Psoas muscle (tissue), 8 donors: ENCODE measurements around the gene MED15. TPM values are rescaled to one million over a fixed set of nuclear protein-coding genes. Genes with fewer than 3 reads are reported as not detected.
A peak's percentile ranks its signal among the peaks of the same experiment; 100 is the strongest.

Experiments used
- ATAC-seq, 4 donors: fragments of 200-7000 bp; cut with Tn5 transposase; one replicate each; pipeline ENCODE4 v1.9.1; 2020; ENCODE audit warnings: moderate library complexity in 3 of 4, mild to moderate bottlenecking in 2 of 4
- DNase-seq, 2 donors: peaks; one replicate each; pipeline ENCODE4 v3.0.0-alpha.2; 2020
- H3K27ac ChIP-seq: fragments of 200-600 bp; one replicate; pipeline ENCODE4 v1.8.0; 2022
- H3K27me3 ChIP-seq, 3 donors: fragments of 200-600 bp in 1 of 3; one replicate each; pipeline versions ENCODE4 v1.6.1 to v1.8.0; 2013 to 2022; ENCODE audit warnings: low read length in 2 of 3, mild to moderate bottlenecking in 2 of 3, moderate library complexity in 1 of 3; ENCODE audit not compliant: insufficient read depth in 3 of 3
- H3K36me3 ChIP-seq, 2 donors: fragments of 200-600 bp in 1 of 2; one replicate each; pipeline versions ENCODE4 v1.6.1 to v1.8.0; 2013 to 2022; ENCODE audit warnings: low read depth in 1 of 2, mild to moderate bottlenecking in 1 of 2, moderate library complexity in 1 of 2; ENCODE audit not compliant: insufficient read depth in 1 of 2
- H3K4me1 ChIP-seq: fragments of 200-600 bp; one replicate; pipeline ENCODE4 v1.8.0; 2022
- H3K4me3 ChIP-seq: fragments of 200-600 bp; one replicate; pipeline ENCODE4 v1.8.0; 2022; ENCODE audit warnings: mild to moderate bottlenecking
- H3K9me3 ChIP-seq: fragments of 200-600 bp; one replicate; pipeline ENCODE4 v1.8.0; 2022
- CTCF ChIP-seq: fragments of 200-600 bp; IDR thresholded peaks from one replicate; pipeline ENCODE4 v1.8.0; 2022; ENCODE audit warnings: antibody characterized with exemption
- WGBS, 3 donors: extraction: QIAGEN DNeasy Blood & Tissue Kit; methylation state at CpG; one replicate each; pipeline versions ENCODE4 v1.1.6 to v1.1.7; 2013; 5-methylcytosine and 5-hydroxymethylcytosine counted together
- intact Hi-C, 2 donors: fragments of 100-400 bp; cut with DNase I; formaldehyde crosslinking; loops; one replicate each; pipeline versions ENCODE4 v1.11.0 to v1.14.2; 2022
- polyA plus RNA-seq, 3 donors: library from polyadenylated mRNA; stranded (reverse); fragments of 200-250 nt; gene quantifications; one replicate each; pipeline ENCODE4 v1.2.3, GENCODE V29; 2013
- total RNA-seq, 4 donors: library from RNA; stranded (reverse); fragmentation: NEBNext Ultra II Directional in 2 of 4; extraction: Animal tissue kit (Norgen Biotek cat#: 25700) in 2 of 4; gene quantifications; one replicate each; pipeline versions ENCODE4 v1.2.1 to v1.2.4, GENCODE V29; 2021 to 2023
- donor health status: healthy with polysubstance abuse.
- donor health status: DM: no; HTN: no; CAD: no; lungs with moderate emphysema.
- donor health status: Bipolar disorder and iron deficiency.
- donor health status: healthy.
- donor health status: DM: yes; HTN: yes; CAD: no.
- donor health status: DM: no; HTN: no; CAD: no.
- donor health status: DM: no; HTN: no; CAD: no.
- donor health status: DM: yes; HTN: yes; CAD: no.

Gene MED15
- total and polyA plus RNA-seq, 7 donors: 33.8 to 94.8 (median 59.7) TPM

GRCh38 chr22:20514658-20515406 lies 7.4 kb downstream of the MED15 start:
- Histone ChIP-seq H3K4me3 (no peak overlapping the region), H3K4me1 (peaks cover 46% of the 10 kb centered on the region), H3K27me3 (no peaks in the 10 kb centered on the region), H3K9me3 (no peaks in the 10 kb centered on the region), H3K27ac (peak overlapping the region; percentile 81), H3K36me3 (peaks cover 5 to 20% of the 10 kb centered on the region in 2 donors)
- DNase-seq (peak; percentile 82 to 90), ATAC-seq (peak; percentile 93 to 97 (median 94))
- WGBS, 3 donors: 35 to 63% (median 55%) methylated on average over 6 of the region's 6 CpGs
- intact Hi-C loops: loop anchor here (5.0 kb wide), 1 partner anchor 37 kb away; no protein-coding TSS in a partner anchor
- TF ChIP-seq CTCF: no peak

GRCh38 chr22:20516399-20516798 lies 9.0 kb downstream of the MED15 start:
- Histone ChIP-seq H3K4me1 (peaks cover 33% of the 10 kb centered on the region), H3K36me3 (peaks cover 7 to 31% of the 10 kb centered on the region in 2 donors), H3K27me3 (no peaks in the 10 kb centered on the region), H3K4me3 (no peak overlapping the region), H3K9me3 (no peaks in the 10 kb centered on the region), H3K27ac (no peak overlapping the region)
- DNase-seq: no peak
- intact Hi-C loops: loop anchor here (5.0 kb wide), 1 partner anchor 36 kb away; no protein-coding TSS in a partner anchor
- no peak for ATAC-seq
- no peak for TF ChIP-seq CTCF
- 78 to 83% (median 82%) methylated on average over 2 of the region's 2 CpGs for WGBS, 3 donors

GRCh38 chr22:20517422-20517821 lies 10.0 kb downstream of the MED15 start:
- Histone ChIP-seq H3K9me3 (no peaks in the 10 kb centered on the region), H3K27me3 (no peaks in the 10 kb centered on the region), H3K36me3 (peaks cover 10 to 31% of the 10 kb centered on the region in 2 donors), H3K4me1 (peaks cover 33% of the 10 kb centered on the region), H3K4me3 (no peak overlapping the region), H3K27ac (peak overlapping the region; percentile 9)
- TF ChIP-seq CTCF: no peak
- 64 to 68% (median 67%) methylated on average over 4 of the region's 4 CpGs for WGBS, 3 donors
- intact Hi-C loops: loop anchor here (5.0 kb wide), 1 partner anchor 35 kb away; no protein-coding TSS in a partner anchor
- ATAC-seq: no peak
- no peak for DNase-seq

- no peak for ATAC-seq
- intact Hi-C loops: loop anchor here (5.0 kb wide), 1 partner anchor 34 kb away; no protein-coding TSS in a partner anchor
- TF ChIP-seq CTCF: no peak
- Histone ChIP-seq H3K27me3 (no peaks in the 10 kb centered on the region), H3K27ac (no peak overlapping the region), H3K4me1 (peaks cover 39% of the 10 kb centered on the region), H3K9me3 (no peaks in the 10 kb centered on the region), H3K4me3 (no peak overlapping the region), H3K36me3 (peaks cover 10 to 31% of the 10 kb centered on the region in 2 donors)
- no peak for DNase-seq
- WGBS, 3 donors: 86 to 89% (median 88%) methylated on average over 13 of the region's 13 CpGs
Observed at GRCh38 chr22:20517841-20518592, 10.6 kb downstream of the MED15 start.
